T-cell (primary cell): ENCODE results near the gene DCAF16. TPM values are rescaled to one million over a fixed set of nuclear protein-coding genes. Genes with fewer than 3 reads are reported as not detected.

Experiments
- ATAC-seq, 4 experiments: fragments of 200-7000 bp in 3 of 4; fragments of 150-1000 bp in 1 of 4; cut with Tn5 transposase; replicated peaks in 1 of 4; 1 replicate in 3 of 4; 2 replicates in 1 of 4; pipeline ENCODE4 v1.10.0; 2021; ENCODE audit warnings: moderate library complexity in 3 of 4, mild to moderate bottlenecking in 2 of 4, moderate number of reproducible peaks in 1 of 4
- CTCF ChIA-PET, 2 donors: fragments of 300-600 bp; sonication (Branson Sonifier 250); formaldehyde crosslinking; loops; one replicate each; lab custom pipeline; 2022; ENCODE audit warnings: antibody characterized with exemption in 2 of 2; lab: Charles Lee
- POLR2A ChIA-PET, 2 donors: fragments of 300-600 bp; sonication (Branson Sonifier 250); formaldehyde crosslinking; loops; one replicate each; lab custom pipeline; 2022; ENCODE audit warnings: antibody characterized with exemption in 2 of 2; lab: Charles Lee
- DNase-seq, 35 experiments: peaks; one replicate each; pipeline versions ENCODE4 v3.0.0 to v3.0.0-alpha.2; 2013 to 2023
- H3K27ac ChIP-seq: one replicate; pipeline ENCODE4 v1.5.1; 2013; ENCODE audit warnings: low read length
- H3K27me3 ChIP-seq, 2 experiments: replicated peaks in 1 of 2; 1 replicate in 1 of 2; 2 replicates in 1 of 2; pipeline versions ENCODE4 v1.6.1 to v1.7.0; 2013; ENCODE audit warnings: low read length in 1 of 2, mixed read lengths in 1 of 2; ENCODE audit not compliant: control insufficient read depth in 2 of 2, insufficient read depth in 2 of 2; ENCODE audit errors: extremely low read depth in 1 of 2
- H3K36me3 ChIP-seq, 2 donors: 1 replicate in 1 of 2; 2 replicates in 1 of 2; pipeline versions ENCODE4 v1.6.1 to v1.7.0; 2013; ENCODE audit warnings: low read length in 1 of 2; ENCODE audit not compliant: control insufficient read depth in 2 of 2, insufficient read depth in 1 of 2; ENCODE audit errors: extremely low read depth in 1 of 2
- H3K4me1 ChIP-seq, 2 experiments: 1 replicate in 1 of 2; 2 replicates in 1 of 2; pipeline versions ENCODE4 v1.6.1 to v1.7.0; 2013; ENCODE audit warnings: low read length in 2 of 2, mixed read lengths in 1 of 2; ENCODE audit not compliant: insufficient read depth in 2 of 2, control insufficient read depth in 1 of 2; ENCODE audit errors: extremely low read depth in 1 of 2
- H3K4me3 ChIP-seq, 2 donors: 1 replicate in 1 of 2; 2 replicates in 1 of 2; pipeline versions ENCODE4 v1.5.1 to v1.7.0; 2013; ENCODE audit warnings: mild to moderate bottlenecking in 2 of 2, low read length in 1 of 2, moderate library complexity in 1 of 2; ENCODE audit not compliant: control insufficient read depth in 1 of 2; ENCODE audit errors: extremely low read depth in 1 of 2
- H3K9me3 ChIP-seq: 2 replicates; pipeline ENCODE4 v1.7.0; 2013
- H3K27ac Mint-ChIP-seq, 2 donors: one replicate each; pipeline ENCODE4 v1.8.0; 2020 to 2021; ENCODE audit warnings: mild to moderate bottlenecking in 2 of 2, mixed read lengths in 2 of 2
- H3K27me3 Mint-ChIP-seq, 2 donors: one replicate each; pipeline ENCODE4 v1.8.0; 2021 to 2022; ENCODE audit warnings: mixed read lengths in 2 of 2
- H3K36me3 Mint-ChIP-seq: one replicate; pipeline ENCODE4 v1.8.0; 2021; ENCODE audit warnings: mixed read lengths
- H3K4me1 Mint-ChIP-seq, 3 donors: one replicate each; pipeline ENCODE4 v1.8.0; 2020 to 2022; ENCODE audit warnings: mixed read lengths in 3 of 3, mild to moderate bottlenecking in 1 of 3
- H3K4me3 Mint-ChIP-seq, 3 donors: one replicate each; pipeline ENCODE4 v1.8.0; 2020 to 2022; ENCODE audit warnings: mild to moderate bottlenecking in 3 of 3, mixed read lengths in 3 of 3, moderate library complexity in 3 of 3
- H3K9me3 Mint-ChIP-seq, 3 donors: one replicate each; pipeline ENCODE4 v1.8.0; 2020 to 2022; ENCODE audit warnings: mixed read lengths in 3 of 3
- WGBS: methylation state at CpG from one replicate; pipeline ENCODE4 v1.1.5; 2013; ENCODE audit warnings: missing lambda C conversion rate; ENCODE audit not compliant: insufficient coverage; 5-methylcytosine and 5-hydroxymethylcytosine counted together
- total RNA-seq, 35 experiments: library from RNA in 6 of 35; stranded (reverse) in 6 of 35; fragments of 120-200 nt in 1 of 35; gene quantifications; one replicate each; pipeline versions ENCODE4 v1.2.1 to v1.2.4 and lab custom pipeline; 2013 to 2026

The DCAF16 gene
- total RNA-seq, 5 donors from 2014 or later (not counting 1 experiment from before 2014, with no cell fraction given): 62.6 to 77.6 (median 73.2) TPM

- no peak for ATAC-seq
- H3K36me3 ChIP-seq: no peaks in the 10 kb centered on the region
- CTCF ChIA-PET: no interaction called here
- H3K27ac ChIP-seq: no peak overlapping the region
- WGBS: 15% methylated on average over 26 of the region's 31 CpGs
- peak overlapping the region in 1 of 2 donors; percentile 54 for H3K4me3 ChIP-seq
- H3K9me3 ChIP-seq: no peaks in the 10 kb centered on the region
- Mint-ChIP-seq H3K9me3 (no peaks in the 10 kb centered on the region), H3K27me3 (peaks cover 35 to 43% of the 10 kb centered on the region in 2 donors), H3K4me1 (peaks cover 10 to 19% (median 13%) of the 10 kb centered on the region in 3 donors), H3K27ac (no peak overlapping the region), H3K36me3 (no peaks in the 10 kb centered on the region), H3K4me3 (peak overlapping the region in 1 of 3 donors; percentile 74)
- POLR2A ChIA-PET: interaction anchor here in 1 of 2 donors (0.7 kb wide), 1 partner anchor 111 kb away, joined by 4 read pairs; no protein-coding TSS in a partner anchor
- H3K27me3 ChIP-seq: peaks cover 15 to 31% of the 10 kb centered on the region in 2 experiments
- DNase-seq: no peak
- peaks cover 0 to 13% of the 10 kb centered on the region in 2 experiments for H3K4me1 ChIP-seq
Measured at GRCh38 chr4:17780501-17781299, 29.9 kb downstream of the DCAF16 start.

DNA sequence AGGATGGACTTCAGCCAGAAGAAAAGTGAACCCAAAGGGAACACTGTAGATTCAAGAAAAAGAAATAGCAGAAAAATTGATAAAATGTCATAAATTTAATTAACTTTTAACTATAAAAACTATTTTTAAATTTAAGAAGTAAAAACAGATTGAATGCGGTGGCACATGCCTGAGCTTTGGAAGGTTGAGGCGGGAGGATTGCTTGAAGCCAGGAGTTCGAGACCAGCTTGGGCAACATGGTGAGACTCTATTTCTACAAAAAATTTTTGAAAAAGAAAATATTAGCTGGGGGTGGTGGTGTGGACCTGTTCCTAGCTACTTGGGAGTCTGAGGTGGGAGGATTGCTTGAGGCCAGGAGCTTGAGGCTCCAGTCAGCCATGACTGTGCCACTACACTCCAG is 32.1 kb downstream of the DCAF16 start:
- POLR2A ChIA-PET: no interaction called here

GRCh38 chr4:17773135-17773698 is 37.3 kb downstream of the DCAF16 start:
- CTCF ChIA-PET: no interaction called here
- H3K27me3 ChIP-seq: peaks cover 0 to 6% of the 10 kb centered on the region in 2 experiments
- no peak overlapping the region for H3K27ac Mint-ChIP-seq
- no peak for ATAC-seq
- H3K27me3 Mint-ChIP-seq: peaks cover 4 to 6% of the 10 kb centered on the region in 2 donors
- H3K27ac ChIP-seq: no peak overlapping the region
- H3K4me3 Mint-ChIP-seq: no peak overlapping the region
- H3K4me1 Mint-ChIP-seq: no peaks in the 10 kb centered on the region
- no peaks in the 10 kb centered on the region for H3K9me3 ChIP-seq
- DNase-seq: no peak
- no peak overlapping the region for H3K4me3 ChIP-seq
- no peaks in the 10 kb centered on the region for H3K9me3 Mint-ChIP-seq
- 61% methylated on average over 3 of the region's 10 CpGs for WGBS
- H3K36me3 ChIP-seq: no peaks in the 10 kb centered on the region
- H3K4me1 ChIP-seq: no peaks in the 10 kb centered on the region
- POLR2A ChIA-PET: no interaction called here
- H3K36me3 Mint-ChIP-seq: no peaks in the 10 kb centered on the region

More for the DNA sequence above, 32.1 kb downstream of the DCAF16 start:
- CTCF ChIA-PET: no interaction called here
- H3K27ac Mint-ChIP-seq: no peak overlapping the region
- Histone ChIP-seq H3K36me3 (no peaks in the 10 kb centered on the region), H3K27ac (no peak overlapping the region), H3K4me3 (no peak overlapping the region), H3K27me3 (peaks cover 15 to 31% of the 10 kb centered on the region in 2 experiments), H3K9me3 (no peaks in the 10 kb centered on the region), H3K4me1 (peaks cover 0 to 13% of the 10 kb centered on the region in 2 experiments)
- DNase-seq (no peak), ATAC-seq (no peak)
- H3K4me3 Mint-ChIP-seq: no peak overlapping the region
- WGBS: no CpG with 5 or more reads among the region's 3 CpGs
- H3K9me3 Mint-ChIP-seq: no peaks in the 10 kb centered on the region
- H3K4me1 Mint-ChIP-seq: peaks cover 10 to 18% (median 13%) of the 10 kb centered on the region in 3 donors
- H3K27me3 Mint-ChIP-seq: peaks cover 34 to 43% of the 10 kb centered on the region in 2 donors
- no peaks in the 10 kb centered on the region for H3K36me3 Mint-ChIP-seq

DNA sequence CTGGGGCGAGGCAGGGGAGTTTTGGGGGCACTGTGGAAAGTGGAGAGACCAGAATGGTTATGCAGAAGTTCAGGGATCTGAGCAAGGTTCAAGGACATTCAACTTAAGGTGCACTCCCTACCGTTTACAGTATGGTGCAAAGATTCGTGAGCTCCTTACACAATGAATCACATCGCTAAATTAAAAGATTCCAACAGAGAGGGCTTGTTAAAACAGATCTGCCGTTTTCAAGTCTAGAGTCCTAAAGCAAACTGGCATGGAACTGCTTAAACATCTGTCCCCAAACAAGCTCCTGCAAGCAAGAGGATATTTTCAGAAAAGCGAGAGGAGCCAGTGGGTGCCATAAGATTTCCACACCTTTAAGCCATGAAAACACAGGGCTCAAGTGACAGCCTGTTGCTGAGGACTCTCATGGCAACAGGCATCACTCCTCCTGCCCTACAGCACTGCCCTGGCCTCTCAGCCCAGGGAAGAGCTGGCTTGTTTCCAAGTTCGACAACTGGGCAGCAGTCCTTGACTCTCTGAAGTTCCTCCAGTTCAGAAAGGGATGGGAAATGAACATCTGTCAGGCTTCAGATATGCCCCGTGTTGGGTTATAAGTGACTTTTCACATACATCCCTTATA is 39.2 kb downstream of the DCAF16 start:
- Histone ChIP-seq H3K4me3 (no peak overlapping the region), H3K27ac (no peak overlapping the region), H3K27me3 (peaks cover 0 to 6% of the 10 kb centered on the region in 2 experiments), H3K9me3 (no peaks in the 10 kb centered on the region), H3K36me3 (no peaks in the 10 kb centered on the region), H3K4me1 (no peaks in the 10 kb centered on the region)
- DNase-seq (no peak), ATAC-seq (no peak)
- Mint-ChIP-seq H3K27me3 (peaks cover 2 to 4% of the 10 kb centered on the region in 2 donors), H3K36me3 (no peaks in the 10 kb centered on the region), H3K9me3 (no peaks in the 10 kb centered on the region), H3K27ac (no peak overlapping the region), H3K4me1 (no peaks in the 10 kb centered on the region), H3K4me3 (no peak overlapping the region)
- ChIA-PET POLR2A (no interaction called here), CTCF (no interaction called here)
- WGBS: 86% methylated on average over 4 of the region's 8 CpGs

- ATAC-seq (no peak), DNase-seq (no peak)
- no peak overlapping the region for H3K27ac Mint-ChIP-seq
- CTCF ChIA-PET: no interaction called here
- 100% methylated on average over 1 of the region's 4 CpGs for WGBS
- Histone ChIP-seq H3K27me3 (peaks cover 0 to 6% of the 10 kb centered on the region in 2 experiments), H3K9me3 (no peaks in the 10 kb centered on the region), H3K4me3 (no peak overlapping the region), H3K27ac (no peak overlapping the region), H3K4me1 (no peaks in the 10 kb centered on the region), H3K36me3 (no peaks in the 10 kb centered on the region)
- no peak overlapping the region for H3K4me3 Mint-ChIP-seq
- no peaks in the 10 kb centered on the region for H3K36me3 Mint-ChIP-seq
- POLR2A ChIA-PET: no interaction called here
- H3K27me3 Mint-ChIP-seq: peaks cover 2 to 4% of the 10 kb centered on the region in 2 donors
- H3K4me1 Mint-ChIP-seq: peaks cover 0 to 4% (median 2%) of the 10 kb centered on the region in 3 donors
- no peaks in the 10 kb centered on the region for H3K9me3 Mint-ChIP-seq
Measured at GRCh38 chr4:17770845-17771244, 39.7 kb downstream of the DCAF16 start.

GRCh38 chr4:17769406-17770174 is 41.0 kb downstream of the DCAF16 start:
- peaks cover 0 to 6% of the 10 kb centered on the region in 2 experiments for H3K27me3 ChIP-seq
- ChIA-PET CTCF (no interaction called here), POLR2A (no interaction called here)
- 73% methylated on average over 3 of the region's 8 CpGs for WGBS
- Mint-ChIP-seq H3K36me3 (no peaks in the 10 kb centered on the region), H3K4me3 (no peak overlapping the region), H3K9me3 (no peaks in the 10 kb centered on the region), H3K4me1 (peaks cover 0 to 11% (median 8%) of the 10 kb centered on the region in 3 donors), H3K27me3 (peaks cover 2 to 4% of the 10 kb centered on the region in 2 donors), H3K27ac (no peak overlapping the region)
- H3K36me3 ChIP-seq: no peaks in the 10 kb centered on the region
- no peaks in the 10 kb centered on the region for H3K4me1 ChIP-seq
- ATAC-seq: no peak
- H3K27ac ChIP-seq: no peak overlapping the region
- H3K9me3 ChIP-seq: no peaks in the 10 kb centered on the region
- no peak for DNase-seq
- no peak overlapping the region for H3K4me3 ChIP-seq
